Measurements from ENCODE around the gene GPR162.
"Not testable (repeated sequence)": the region's sequence is repeated elsewhere in the genome, so short reads cannot be mapped to it uniquely, and the experiment has no call there.

Gene GPR162

GRCh38 chr12:6861391-6861790, 39.8 kb downstream of the GPR162 start:
- no peak for DNase-seq

- no peak for DNase-seq
Observed at GRCh38 chr12:6863033-6863432, 41.4 kb downstream of the GPR162 start.

DNA sequence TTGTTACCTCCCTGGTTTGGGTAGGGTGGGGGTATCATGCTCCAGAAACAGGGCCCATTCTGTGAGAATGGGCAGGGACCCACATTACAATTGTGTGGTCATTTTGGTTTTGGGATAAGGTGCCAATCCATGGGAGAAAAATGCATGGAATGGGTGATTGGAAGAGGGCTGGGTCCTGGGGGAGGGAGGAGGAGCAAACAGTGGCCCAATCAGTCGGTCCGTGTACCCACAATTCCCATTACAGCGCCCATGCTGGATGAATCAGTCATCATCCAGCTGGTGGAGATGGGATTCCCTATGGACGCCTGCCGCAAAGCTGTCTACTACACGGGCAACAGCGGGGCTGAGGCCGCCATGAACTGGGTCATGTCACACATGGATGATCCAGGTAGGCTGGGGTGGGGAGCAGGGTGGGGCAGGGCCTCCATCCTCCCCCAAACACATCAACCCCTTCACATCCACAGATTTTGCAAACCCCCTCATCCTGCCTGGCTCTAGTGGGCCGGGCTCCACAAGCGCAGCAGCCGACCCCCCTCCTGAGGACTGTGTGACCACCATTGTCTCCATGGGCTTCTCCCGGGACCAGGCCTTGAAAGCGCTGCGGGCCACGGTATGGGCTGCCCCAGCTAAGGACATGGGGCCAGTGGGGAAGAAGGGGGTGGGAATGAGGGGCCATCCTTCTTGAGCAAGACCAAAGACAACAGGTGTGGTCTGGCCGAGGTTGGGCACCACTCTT, 42.1 kb downstream of the GPR162 start:
- DNase-seq: no peak

GRCh38 chr12:6865307-6865706, 43.7 kb downstream of the GPR162 start:
- not testable (repeated sequence) for DNase-seq

- no peak for DNase-seq
Observed at GRCh38 chr12:6866163-6866919, 44.7 kb downstream of the GPR162 start.

GRCh38 chr12:6866920-6867412, 45.3 kb downstream of the GPR162 start:
- no peak for DNase-seq

GRCh38 chr12:6867413-6868210, 46.0 kb downstream of the GPR162 start, which contains the start of gene TPI1:
TSS of gene TPI1 (plus strand) at chr12:6867531. CDS start at chr12:6867567, 36 bp downstream.
- peak; percentile 74 to 84 for DNase-seq

GRCh38 chr12:6868211-6869048, 46.8 kb downstream of the GPR162 start:
- no peak for DNase-seq

DNA sequence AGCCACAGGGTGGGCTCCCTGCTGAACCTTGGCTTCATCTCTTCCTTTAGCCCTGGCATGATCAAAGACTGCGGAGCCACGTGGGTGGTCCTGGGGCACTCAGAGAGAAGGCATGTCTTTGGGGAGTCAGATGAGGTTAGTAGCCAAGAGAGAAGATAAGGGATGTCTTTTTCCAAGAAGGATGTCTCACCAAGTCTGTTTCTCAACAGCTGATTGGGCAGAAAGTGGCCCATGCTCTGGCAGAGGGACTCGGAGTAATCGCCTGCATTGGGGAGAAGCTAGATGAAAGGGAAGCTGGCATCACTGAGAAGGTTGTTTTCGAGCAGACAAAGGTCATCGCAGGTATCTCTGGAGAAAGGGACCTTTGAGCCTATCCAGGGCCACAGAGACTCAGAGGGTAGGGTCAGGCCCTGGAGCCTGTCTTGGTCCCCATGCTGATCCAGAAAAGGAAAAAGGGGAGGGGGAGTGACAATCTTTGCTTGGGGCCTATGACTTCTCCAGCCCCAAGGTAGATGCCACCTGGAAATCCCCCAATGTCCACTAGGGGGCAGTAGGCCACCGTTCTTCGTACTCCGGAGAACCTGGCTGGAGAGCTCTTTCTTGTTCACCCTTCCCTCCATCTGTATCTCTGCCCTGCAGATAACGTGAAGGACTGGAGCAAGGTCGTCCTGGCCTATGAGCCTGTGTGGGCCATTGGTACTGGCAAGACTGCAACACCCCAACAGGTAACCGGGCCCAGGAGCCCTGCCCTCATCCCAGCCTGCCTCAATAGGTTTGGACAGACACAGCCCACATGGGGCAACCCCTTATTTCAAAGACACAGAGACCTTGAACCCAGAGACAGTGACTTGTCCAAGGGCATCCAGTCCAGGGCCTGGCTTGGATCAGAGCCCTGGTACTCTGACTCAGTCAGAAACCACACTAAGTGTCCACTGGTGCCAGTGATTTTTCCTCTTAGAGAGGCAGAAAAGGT, 47.7 kb downstream of the GPR162 start:
- peak; percentile 73 to 79 for DNase-seq

DNA sequence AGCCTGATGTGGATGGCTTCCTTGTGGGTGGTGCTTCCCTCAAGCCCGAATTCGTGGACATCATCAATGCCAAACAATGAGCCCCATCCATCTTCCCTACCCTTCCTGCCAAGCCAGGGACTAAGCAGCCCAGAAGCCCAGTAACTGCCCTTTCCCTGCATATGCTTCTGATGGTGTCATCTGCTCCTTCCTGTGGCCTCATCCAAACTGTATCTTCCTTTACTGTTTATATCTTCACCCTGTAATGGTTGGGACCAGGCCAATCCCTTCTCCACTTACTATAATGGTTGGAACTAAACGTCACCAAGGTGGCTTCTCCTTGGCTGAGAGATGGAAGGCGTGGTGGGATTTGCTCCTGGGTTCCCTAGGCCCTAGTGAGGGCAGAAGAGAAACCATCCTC, 48.7 kb downstream of the GPR162 start:
- DNase-seq: not testable (repeated sequence)

DNA sequence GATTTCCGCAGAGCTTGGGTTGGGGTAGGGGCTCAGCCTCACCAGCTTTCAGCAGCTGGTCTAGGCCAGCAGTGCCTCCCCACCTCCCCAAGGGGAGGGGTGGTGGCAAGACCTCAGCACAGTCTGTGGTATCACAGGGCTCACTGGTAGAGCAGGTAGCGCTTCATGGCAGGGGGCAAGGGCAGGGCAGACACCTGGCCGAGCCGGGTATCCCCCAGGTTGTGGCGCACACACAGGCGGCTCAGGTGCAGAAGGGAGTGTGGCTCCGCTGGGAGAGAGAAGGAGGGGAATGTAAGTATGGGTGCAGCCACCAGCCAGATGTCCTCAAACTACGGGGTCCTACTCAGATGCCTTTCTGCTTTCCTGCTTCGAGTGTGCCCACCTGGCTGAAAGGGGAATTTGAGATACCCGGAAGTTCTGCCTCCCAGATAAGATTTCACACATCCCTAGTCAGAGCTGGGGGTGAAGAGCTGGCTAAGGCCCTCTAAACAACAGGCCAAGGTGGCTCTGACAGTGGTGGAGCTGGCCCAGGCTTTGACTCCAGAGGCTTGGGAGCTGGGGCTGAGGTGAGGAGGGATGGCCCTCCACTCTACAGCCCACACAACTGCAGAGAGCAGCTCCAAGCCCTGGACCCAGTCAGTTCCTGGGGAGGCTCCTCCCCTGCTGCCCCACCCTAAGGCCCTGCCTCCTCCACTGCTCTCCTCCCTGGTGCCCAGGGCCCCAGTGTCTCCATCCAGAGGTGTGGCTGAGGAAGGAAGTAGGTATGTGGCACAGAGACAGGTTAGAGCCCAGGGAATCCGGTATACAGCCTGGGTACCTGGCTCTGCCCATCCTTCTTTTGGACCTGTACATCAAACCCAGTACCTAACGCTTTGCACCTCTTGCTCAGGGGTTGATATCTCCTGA, 49.7 kb downstream of the GPR162 start:
- DNase-seq: peak in 1 of 2 experiments; percentile 11

GRCh38 chr12:6872073-6873048, 50.7 kb downstream of the GPR162 start:
- DNase-seq: peak; percentile 77 to 86

GRCh38 chr12:6873094-6874014, 51.7 kb downstream of the GPR162 start, which contains the start of gene SPSB2:
TSS of gene SPSB2 (minus strand) at chr12:6873303. CDS start at chr12:6872901, 402 bp downstream.
- peak; percentile 99 to 100 for DNase-seq

- not testable (repeated sequence) for DNase-seq
Observed at GRCh38 chr12:6874015-6874368, 52.4 kb downstream of the GPR162 start.
